Measurements from ENCODE around the gene EFHC1. TPM values are rescaled to one million over a fixed set of nuclear protein-coding genes. Genes with fewer than 3 reads are reported as not detected.

Gene EFHC1
- total RNA-seq, 2 experiments from 2014 or later, result 2.2 to 3.6 TPM

DNA sequence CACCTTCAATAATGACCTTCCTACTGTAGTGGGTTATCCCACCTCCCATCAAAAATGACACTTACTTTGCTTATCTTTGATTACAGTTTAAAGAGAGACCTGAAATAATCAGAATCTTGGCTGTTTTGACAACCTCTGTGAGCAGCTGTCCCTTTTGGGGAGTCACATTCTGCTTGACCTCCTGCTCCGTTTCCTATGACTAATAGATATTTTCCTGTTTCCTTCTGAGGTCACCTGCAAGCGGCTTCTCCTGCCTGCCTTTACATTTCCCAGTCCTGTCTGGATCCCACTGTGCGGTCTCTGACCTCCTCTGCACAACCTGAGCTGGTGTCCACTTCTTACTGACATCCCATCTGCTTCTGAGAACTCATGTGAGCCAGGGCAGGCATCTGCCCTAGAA is 102.5 kb downstream of the EFHC1 start:
- peaks cover 18% of the 10 kb centered on the region for H3K4me1 Mint-ChIP-seq
- H3K4me3 Mint-ChIP-seq, result no peak overlapping the region
- no peaks in the 10 kb centered on the region for H3K9me3 Mint-ChIP-seq (ENCODE audit: low read depth)
- CTCF ChIA-PET, result interaction anchor here (1.1 to 1.3 kb wide), 2 partner anchors 27 to 103 kb away, joined by 3 read pairs; partner anchors contain the start of gene EFHC1
- H3K27ac Mint-ChIP-seq, result no peak overlapping the region
- POLR2A ChIA-PET, result no interaction called here
- H3K36me3 Mint-ChIP-seq (ENCODE audit: low read depth), result no peaks in the 10 kb centered on the region
- intact Hi-C loops (cut with DNase I, micrococcal nuclease), result no loop called here
- no peaks in the 10 kb centered on the region for H3K27me3 Mint-ChIP-seq
- DNase-seq (no peak), ATAC-seq (no peak)

DNA sequence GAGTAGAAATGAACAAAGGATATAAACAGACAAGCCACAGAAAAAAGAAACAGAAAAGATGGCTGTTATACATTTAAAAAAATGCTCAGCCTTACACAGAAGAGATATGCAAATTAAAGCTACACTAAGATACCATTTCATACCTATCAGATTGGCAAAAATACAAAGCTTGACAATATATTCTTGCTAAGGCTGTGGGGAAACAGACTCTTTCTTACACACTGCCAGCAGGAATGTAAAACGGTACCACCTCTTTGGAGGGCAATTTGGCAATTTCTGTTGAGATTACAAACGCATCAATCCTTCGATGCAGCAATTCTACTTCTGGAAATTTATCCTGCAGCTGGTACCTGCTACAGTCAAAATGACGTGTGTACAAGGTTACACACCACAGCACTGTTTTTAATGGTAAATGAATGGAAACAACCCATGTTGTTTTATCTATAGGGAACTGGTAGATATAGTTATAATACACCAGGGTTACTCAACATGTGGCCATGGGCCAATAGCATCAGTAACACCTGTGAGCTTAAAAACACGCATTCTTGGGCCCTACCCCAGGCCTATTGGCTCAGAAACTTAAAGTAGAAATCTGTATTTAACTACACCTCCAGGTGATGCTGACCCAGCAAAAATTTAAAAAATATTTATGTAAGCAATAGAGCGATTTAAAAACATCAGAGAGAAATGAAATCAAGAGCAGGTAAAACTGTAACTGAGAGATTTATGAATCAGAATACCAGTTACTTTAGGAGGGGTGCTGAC is 103.4 kb downstream of the EFHC1 start:
- CTCF ChIA-PET, result interaction anchor here (0.5 to 2.5 kb wide), 4 partner anchors 8 to 104 kb away, joined by 3 to 7 read pairs (median 3); partner anchors contain the start of gene EFHC1

DNA sequence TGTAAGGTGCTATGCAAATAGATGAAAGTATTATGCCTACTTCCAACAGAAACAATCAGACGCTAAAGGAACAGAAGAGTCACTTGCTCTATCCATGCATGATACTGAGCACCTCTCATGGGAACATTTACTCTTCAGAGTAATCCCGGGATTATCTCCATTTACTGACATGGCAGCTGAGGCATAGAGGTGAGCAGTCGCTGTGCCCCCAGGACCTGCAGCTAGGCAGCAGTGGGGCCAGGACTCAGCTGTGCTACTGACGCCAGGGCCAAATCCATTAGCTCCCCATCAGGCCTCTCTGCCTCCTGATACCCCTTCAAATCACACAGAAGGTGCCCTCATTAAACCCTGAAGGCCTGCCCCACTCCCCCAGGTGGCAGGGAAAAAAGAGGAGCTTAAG is 104.8 kb downstream of the EFHC1 start:
- H3K9me3 Mint-ChIP-seq (ENCODE audit: low read depth), result no peaks in the 10 kb centered on the region
- no peaks in the 10 kb centered on the region for H3K27me3 Mint-ChIP-seq
- POLR2A ChIA-PET, result no interaction called here
- intact Hi-C loops (cut with DNase I, micrococcal nuclease), result no loop called here
- no peaks in the 10 kb centered on the region for H3K36me3 Mint-ChIP-seq (ENCODE audit: low read depth)
- peaks cover 21% of the 10 kb centered on the region for H3K4me1 Mint-ChIP-seq
- H3K27ac Mint-ChIP-seq, result no peak overlapping the region
- CTCF ChIA-PET, result interaction anchor here (0.6 to 2.5 kb wide), 3 partner anchors 9 to 90 kb away, joined by 3 to 7 read pairs (median 4); no protein-coding TSS in a partner anchor
- ATAC-seq (no peak), DNase-seq (no peak)
- no peak overlapping the region for H3K4me3 Mint-ChIP-seq

More for the DNA sequence above, 103.4 kb downstream of the EFHC1 start:
- DNase-seq, result no peak
- intact Hi-C loops (cut with DNase I, micrococcal nuclease), result no loop called here
- Mint-ChIP-seq H3K36me3 (ENCODE audit: low read depth) (no peaks in the 10 kb centered on the region), H3K4me3 (no peak overlapping the region), H3K27ac (no peak overlapping the region), H3K27me3 (no peaks in the 10 kb centered on the region), H3K9me3 (ENCODE audit: low read depth) (no peaks in the 10 kb centered on the region), H3K4me1 (peaks cover 14% of the 10 kb centered on the region)
- POLR2A ChIA-PET, result no interaction called here
- ATAC-seq, result no peak

DNA sequence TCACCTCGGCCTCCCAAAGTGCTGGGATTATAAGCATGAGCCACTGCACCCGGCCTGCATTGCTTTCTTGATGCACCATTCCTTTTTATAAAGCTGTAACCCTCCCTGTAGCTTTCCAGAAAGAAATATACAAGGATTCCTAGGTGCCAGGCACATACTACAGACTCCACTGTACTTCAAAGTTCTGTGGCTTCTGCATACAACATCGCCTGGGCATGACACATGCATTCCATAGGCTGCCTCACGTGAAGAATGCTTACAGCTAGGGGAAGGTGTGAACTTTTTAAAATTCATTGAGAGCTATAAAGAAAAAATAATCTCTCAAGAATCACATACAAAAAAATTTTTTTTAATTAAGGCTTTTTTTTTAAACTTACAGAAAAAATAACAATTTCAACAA is 106.5 kb downstream of the EFHC1 start:
- Mint-ChIP-seq H3K4me1 (peaks cover 21% of the 10 kb centered on the region), H3K27ac (no peak overlapping the region), H3K36me3 (ENCODE audit: low read depth) (no peaks in the 10 kb centered on the region), H3K4me3 (no peak overlapping the region), H3K27me3 (no peaks in the 10 kb centered on the region), H3K9me3 (ENCODE audit: low read depth) (no peaks in the 10 kb centered on the region)
- intact Hi-C loops (cut with DNase I, micrococcal nuclease), result no loop called here
- ChIA-PET POLR2A (interaction anchor here (0.7 kb wide), 1 partner anchor 126 kb away, joined by 3 read pairs; no protein-coding TSS in a partner anchor), CTCF (interaction anchor here (0.7 kb wide), 1 partner anchor 153 kb away, joined by 3 read pairs; no protein-coding TSS in a partner anchor)
- no peak for DNase-seq
- no peak for ATAC-seq

DNA sequence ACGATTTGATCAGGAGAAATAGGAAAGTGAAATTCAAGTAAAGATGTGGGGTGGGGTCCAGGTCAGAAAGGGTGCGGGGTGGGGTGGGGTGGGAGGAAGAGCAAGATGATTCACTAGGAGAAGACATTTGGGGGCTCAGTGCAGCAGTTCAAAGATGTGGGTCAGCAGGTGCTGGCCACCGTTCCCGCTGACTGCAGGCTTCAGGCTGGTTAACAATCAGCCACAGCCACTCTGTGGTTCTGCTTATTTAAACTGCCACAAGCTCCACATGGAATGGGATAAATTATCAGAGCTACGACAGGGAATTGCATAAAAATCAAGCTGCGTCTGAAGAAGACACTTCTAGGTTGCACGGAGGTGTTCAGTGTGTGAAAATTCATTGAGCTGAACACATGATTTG is 107.3 kb downstream of the EFHC1 start:
- intact Hi-C loops (cut with DNase I, micrococcal nuclease), result no loop called here
- Mint-ChIP-seq H3K27ac (no peak overlapping the region), H3K4me1 (peaks cover 21% of the 10 kb centered on the region), H3K36me3 (ENCODE audit: low read depth) (no peaks in the 10 kb centered on the region), H3K9me3 (ENCODE audit: low read depth) (no peaks in the 10 kb centered on the region), H3K27me3 (no peaks in the 10 kb centered on the region), H3K4me3 (no peak overlapping the region)
- DNase-seq (no peak), ATAC-seq (no peak)
- POLR2A ChIA-PET, result interaction anchor here (0.7 kb wide), 1 partner anchor 127 kb away, joined by 3 read pairs; no protein-coding TSS in a partner anchor
- CTCF ChIA-PET, result interaction anchor here (0.7 to 1.5 kb wide), 2 partner anchors 42 to 154 kb away, joined by 3 to 4 read pairs; no protein-coding TSS in a partner anchor

DNA sequence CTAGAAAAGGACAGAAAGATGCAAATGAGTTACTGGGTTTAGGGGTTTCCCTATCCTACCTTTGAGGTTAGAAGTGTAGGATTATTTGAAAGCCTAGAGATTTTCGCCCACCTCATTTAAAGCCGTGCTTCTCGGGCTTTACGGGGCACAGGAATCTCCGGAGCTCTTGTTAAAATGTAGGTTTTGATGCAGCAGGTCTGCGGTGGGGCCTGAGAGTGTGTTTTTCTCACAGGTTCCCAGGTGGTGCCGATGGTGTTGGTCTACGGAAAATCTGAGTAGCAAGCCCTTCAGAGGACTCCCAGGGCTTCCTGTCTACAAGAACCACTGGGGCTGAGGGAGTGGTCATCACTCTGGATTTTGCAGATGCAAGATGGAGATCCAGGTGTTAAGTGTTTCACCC is 109.2 kb downstream of the EFHC1 start:
- H3K27ac Mint-ChIP-seq, result no peak overlapping the region
- POLR2A ChIA-PET, result no interaction called here
- no peaks in the 10 kb centered on the region for H3K9me3 Mint-ChIP-seq (ENCODE audit: low read depth)

DNA sequence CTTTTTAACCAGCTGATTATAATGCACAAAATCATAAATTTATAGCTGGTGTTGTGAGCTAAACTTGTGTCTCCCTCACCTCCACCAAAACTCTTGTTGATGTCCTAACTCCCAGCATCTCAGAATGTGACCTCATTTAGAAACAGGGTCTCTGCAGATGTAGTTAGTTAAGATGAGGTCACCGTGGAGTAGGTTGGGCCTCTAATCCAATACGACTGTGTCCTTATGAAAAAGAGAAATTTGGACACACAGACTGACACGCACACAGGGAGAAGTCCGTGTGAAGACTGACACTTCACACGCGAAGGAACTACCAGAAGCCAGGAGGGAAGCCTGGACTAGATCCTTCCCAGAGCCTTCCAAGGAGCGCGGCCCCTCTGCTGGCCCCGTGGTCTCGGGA is 110.2 kb downstream of the EFHC1 start:
- Mint-ChIP-seq H3K27ac (no peak overlapping the region), H3K4me1 (peaks cover 15% of the 10 kb centered on the region), H3K27me3 (no peaks in the 10 kb centered on the region), H3K9me3 (ENCODE audit: low read depth) (no peaks in the 10 kb centered on the region), H3K36me3 (ENCODE audit: low read depth) (peaks cover 4% of the 10 kb centered on the region), H3K4me3 (no peak overlapping the region)
- DNase-seq (no peak), ATAC-seq (no peak)
- intact Hi-C loops (cut with DNase I, micrococcal nuclease), result no loop called here
- CTCF ChIA-PET, result interaction anchor here (0.6 kb wide), 1 partner anchor 68 kb away, joined by 3 read pairs; no protein-coding TSS in a partner anchor
- POLR2A ChIA-PET, result no interaction called here

More for the DNA sequence above, 109.2 kb downstream of the EFHC1 start:
- Mint-ChIP-seq H3K27me3 (no peaks in the 10 kb centered on the region), H3K4me3 (no peak overlapping the region), H3K36me3 (ENCODE audit: low read depth) (peaks cover 1% of the 10 kb centered on the region), H3K4me1 (peaks cover 14% of the 10 kb centered on the region)
- CTCF ChIA-PET, result no interaction called here
- peak; percentile 32 for DNase-seq
- ATAC-seq, result peak; percentile 36
- intact Hi-C loops (cut with DNase I, micrococcal nuclease), result no loop called here

DNA sequence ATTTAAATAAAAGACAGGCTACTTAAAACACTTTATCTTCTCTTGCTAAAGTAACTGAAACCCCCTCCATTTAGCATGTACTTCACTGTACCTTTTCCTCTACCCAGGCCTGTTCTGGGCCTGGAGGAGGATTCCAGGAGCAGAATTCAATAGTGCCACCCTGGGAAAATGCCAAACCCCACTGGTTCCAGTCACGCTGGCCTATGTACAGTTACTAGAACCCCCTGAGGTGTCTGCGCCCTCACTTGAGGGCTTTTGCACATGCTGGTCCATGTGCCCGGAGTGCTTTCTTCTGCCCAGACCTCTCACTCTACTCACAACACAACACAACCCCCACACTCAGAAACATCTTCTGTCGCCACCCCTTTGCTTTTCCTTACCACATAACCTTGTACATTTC is 111.3 kb downstream of the EFHC1 start:
- DNase-seq (no peak), ATAC-seq (no peak)
- intact Hi-C loops (cut with DNase I, micrococcal nuclease), result no loop called here
- no peaks in the 10 kb centered on the region for H3K27me3 Mint-ChIP-seq
- H3K27ac Mint-ChIP-seq, result no peak overlapping the region
- no peaks in the 10 kb centered on the region for H3K9me3 Mint-ChIP-seq (ENCODE audit: low read depth)
- ChIA-PET CTCF (no interaction called here), POLR2A (interaction anchor here (0.6 kb wide), 1 partner anchor 141 kb away, joined by 5 read pairs; no protein-coding TSS in a partner anchor)
- H3K36me3 Mint-ChIP-seq (ENCODE audit: low read depth), result peaks cover 4% of the 10 kb centered on the region
- H3K4me3 Mint-ChIP-seq, result no peak overlapping the region
- peaks cover 25% of the 10 kb centered on the region for H3K4me1 Mint-ChIP-seq

DNA sequence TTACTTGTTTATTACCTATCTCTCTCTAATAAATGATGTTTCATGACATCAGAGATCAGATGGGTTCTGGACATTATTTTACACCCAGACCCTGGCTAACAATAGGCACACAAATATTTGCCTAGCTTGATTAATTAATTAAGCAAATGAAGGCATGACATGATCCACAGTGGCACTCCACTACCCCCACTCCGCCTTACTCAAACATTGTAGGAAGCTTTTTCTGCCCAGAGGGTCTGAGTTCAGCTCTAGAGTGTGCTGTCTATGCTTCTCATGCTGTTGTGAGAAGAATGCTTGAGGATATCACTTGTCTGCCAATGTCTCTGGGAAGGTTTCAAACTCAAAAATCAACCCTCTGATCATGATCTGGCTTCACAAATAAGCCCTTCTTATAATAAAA is 111.7 kb downstream of the EFHC1 start:
- Mint-ChIP-seq H3K36me3 (ENCODE audit: low read depth) (peaks cover 4% of the 10 kb centered on the region), H3K27me3 (no peaks in the 10 kb centered on the region), H3K4me1 (peaks cover 30% of the 10 kb centered on the region), H3K9me3 (ENCODE audit: low read depth) (no peaks in the 10 kb centered on the region), H3K27ac (no peak overlapping the region), H3K4me3 (no peak overlapping the region)
- ChIA-PET POLR2A (no interaction called here), CTCF (no interaction called here)
- ATAC-seq (no peak), DNase-seq (no peak)
- intact Hi-C loops (cut with DNase I, micrococcal nuclease), result no loop called here

DNA sequence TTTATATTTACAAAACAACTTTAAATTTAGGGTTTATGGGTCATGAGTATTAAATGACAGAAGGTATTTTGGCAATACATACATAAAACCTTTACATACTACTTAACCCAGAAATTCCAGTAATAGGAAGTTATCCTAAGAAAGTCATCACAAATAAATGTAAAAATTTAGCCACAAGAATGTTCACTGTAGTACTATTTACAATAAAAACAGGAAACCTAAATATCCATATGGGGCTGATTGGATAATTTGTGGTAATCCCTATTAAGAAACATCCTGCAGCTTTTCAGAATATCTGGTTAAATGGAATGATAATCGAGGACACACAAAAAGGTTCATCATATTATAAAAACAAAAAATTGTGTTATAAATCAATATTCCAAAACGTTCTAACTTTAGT is 112.3 kb downstream of the EFHC1 start:
- no peak for DNase-seq
- Mint-ChIP-seq H3K4me1 (peaks cover 36% of the 10 kb centered on the region), H3K27me3 (no peaks in the 10 kb centered on the region), H3K27ac (no peak overlapping the region), H3K9me3 (ENCODE audit: low read depth) (no peaks in the 10 kb centered on the region), H3K36me3 (ENCODE audit: low read depth) (peaks cover 4% of the 10 kb centered on the region), H3K4me3 (no peak overlapping the region)
- intact Hi-C loops (cut with DNase I, micrococcal nuclease), result no loop called here
- CTCF ChIA-PET, result no interaction called here
- POLR2A ChIA-PET, result no interaction called here
- no peak for ATAC-seq

DNA sequence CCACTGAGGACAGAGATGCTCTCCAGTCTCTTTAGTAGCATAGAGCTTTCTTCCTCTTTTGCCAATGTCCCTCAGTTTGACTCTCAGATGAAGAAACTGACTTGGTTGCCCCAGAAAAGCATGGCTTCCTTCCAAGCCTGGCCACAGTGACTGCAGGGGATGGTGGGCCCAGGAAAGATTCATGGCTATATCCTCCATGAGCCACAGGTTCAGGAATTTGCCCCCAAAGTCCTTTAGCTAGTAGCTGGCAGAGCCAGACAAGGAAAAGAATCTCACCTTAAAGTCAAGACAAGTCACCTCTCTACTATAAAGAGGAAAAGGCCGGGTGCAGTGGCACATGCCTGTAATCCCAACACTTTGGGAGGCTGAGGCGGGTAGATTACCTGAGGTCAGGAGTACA is 113.3 kb downstream of the EFHC1 start:
- H3K27ac Mint-ChIP-seq, result no peak overlapping the region
- no peaks in the 10 kb centered on the region for H3K27me3 Mint-ChIP-seq
- no peak for DNase-seq
- ChIA-PET CTCF (no interaction called here), POLR2A (no interaction called here)
- H3K9me3 Mint-ChIP-seq (ENCODE audit: low read depth), result no peaks in the 10 kb centered on the region
- no peak for ATAC-seq
- peaks cover 46% of the 10 kb centered on the region for H3K4me1 Mint-ChIP-seq
- intact Hi-C loops (cut with DNase I, micrococcal nuclease), result no loop called here
- H3K4me3 Mint-ChIP-seq, result no peak overlapping the region
- H3K36me3 Mint-ChIP-seq (ENCODE audit: low read depth), result peaks cover 4% of the 10 kb centered on the region

DNA sequence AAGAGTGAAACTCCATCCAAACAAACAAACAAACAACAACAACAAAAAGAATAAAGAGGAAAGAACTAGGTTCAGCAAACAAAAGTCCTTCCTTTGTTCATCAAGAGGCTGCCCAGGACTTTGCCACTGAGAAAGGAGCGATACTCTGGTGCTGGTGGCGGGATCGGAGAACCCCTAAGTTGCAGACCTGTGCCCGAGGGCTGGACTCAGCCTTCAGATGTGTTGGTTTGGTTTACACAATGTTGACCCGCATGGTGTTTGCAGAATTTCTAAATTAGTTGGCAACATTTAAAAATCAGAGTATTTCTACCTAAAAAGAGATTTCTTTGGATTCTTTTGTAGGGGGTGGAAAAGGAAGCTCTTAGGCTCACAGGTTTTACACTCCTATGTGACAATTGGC is 114.2 kb downstream of the EFHC1 start:
- intact Hi-C loops (cut with DNase I, micrococcal nuclease), result no loop called here

More for the DNA sequence above, 114.2 kb downstream of the EFHC1 start:
- Mint-ChIP-seq H3K36me3 (ENCODE audit: low read depth) (peaks cover 4% of the 10 kb centered on the region), H3K27me3 (no peaks in the 10 kb centered on the region), H3K9me3 (ENCODE audit: low read depth) (no peaks in the 10 kb centered on the region), H3K4me1 (peaks cover 48% of the 10 kb centered on the region), H3K27ac (no peak overlapping the region), H3K4me3 (no peak overlapping the region)
- ChIA-PET POLR2A (no interaction called here), CTCF (no interaction called here)
- ATAC-seq (no peak), DNase-seq (no peak)

All from activated CD4-positive, alpha-beta T cell treated with anti-CD3 and anti-CD28 coated beads for 36 hours (primary cell).